ENCODE data around the gene MLNR.

DNA sequence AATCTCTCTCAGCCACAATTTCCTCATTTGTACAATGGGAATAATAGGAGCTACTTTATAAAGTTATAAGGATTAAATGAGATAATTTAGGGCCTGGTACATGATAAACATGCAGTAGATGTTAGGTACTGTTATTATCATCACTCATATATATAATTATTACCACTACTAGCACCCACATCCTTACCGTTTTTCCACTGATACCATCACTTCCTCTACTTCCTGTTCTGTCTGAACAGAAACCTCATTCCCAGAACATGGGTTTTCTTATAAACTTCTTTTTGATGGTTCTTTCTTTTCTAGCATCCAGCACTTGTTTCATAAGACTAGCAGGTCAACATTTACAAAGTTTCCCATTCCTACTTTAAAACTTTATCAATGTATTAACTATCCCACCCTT lies 33.9 kb downstream of the MLNR start:
- TF ChIP-seq, protein P1, sequence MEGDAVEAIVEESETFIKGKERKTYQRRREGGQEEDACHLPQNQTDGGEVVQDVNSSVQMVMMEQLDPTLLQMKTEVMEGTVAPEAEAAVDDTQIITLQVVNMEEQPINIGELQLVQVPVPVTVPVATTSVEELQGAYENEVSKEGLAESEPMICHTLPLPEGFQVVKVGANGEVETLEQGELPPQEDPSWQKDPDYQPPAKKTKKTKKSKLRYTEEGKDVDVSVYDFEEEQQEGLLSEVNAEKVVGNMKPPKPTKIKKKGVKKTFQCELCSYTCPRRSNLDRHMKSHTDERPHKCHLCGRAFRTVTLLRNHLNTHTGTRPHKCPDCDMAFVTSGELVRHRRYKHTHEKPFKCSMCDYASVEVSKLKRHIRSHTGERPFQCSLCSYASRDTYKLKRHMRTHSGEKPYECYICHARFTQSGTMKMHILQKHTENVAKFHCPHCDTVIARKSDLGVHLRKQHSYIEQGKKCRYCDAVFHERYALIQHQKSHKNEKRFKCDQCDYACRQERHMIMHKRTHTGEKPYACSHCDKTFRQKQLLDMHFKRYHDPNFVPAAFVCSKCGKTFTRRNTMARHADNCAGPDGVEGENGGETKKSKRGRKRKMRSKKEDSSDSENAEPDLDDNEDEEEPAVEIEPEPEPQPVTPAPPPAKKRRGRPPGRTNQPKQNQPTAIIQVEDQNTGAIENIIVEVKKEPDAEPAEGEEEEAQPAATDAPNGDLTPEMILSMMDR (IDR thresholded peaks at IDR 0.05; ENCODE audit: low read depth, low read length, missing input control) = no peak
- TF ChIP-seq EGR1 (IDR thresholded peaks at IDR 0.05; ENCODE audit: low read depth in 2 of 2) (no peak), JUND (IDR thresholded peaks at IDR 0.05) (no peak), TAF1 (conservative IDR thresholded peaks at IDR 0.05) (no peak), YY1 (IDR thresholded peaks at IDR 0.05) (no peak), FOXA1 (IDR thresholded peaks at IDR 0.05) (no peak), RAD21 (IDR thresholded peaks at IDR 0.05) (no peak), SP1 (IDR thresholded peaks at IDR 0.05) (no peak), GABPA (IDR thresholded peaks at IDR 0.05 in 1 of 2, conservative IDR thresholded peaks at IDR 0.05 in 1 of 2) (no peak), RXRA (IDR thresholded peaks at IDR 0.05) (no peak)
- TF ChIP-seq, protein P2, sequence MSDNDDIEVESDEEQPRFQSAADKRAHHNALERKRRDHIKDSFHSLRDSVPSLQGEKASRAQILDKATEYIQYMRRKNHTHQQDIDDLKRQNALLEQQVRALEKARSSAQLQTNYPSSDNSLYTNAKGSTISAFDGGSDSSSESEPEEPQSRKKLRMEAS (IDR thresholded peaks at IDR 0.05) = no peak
- TF ChIP-seq, protein P3, sequence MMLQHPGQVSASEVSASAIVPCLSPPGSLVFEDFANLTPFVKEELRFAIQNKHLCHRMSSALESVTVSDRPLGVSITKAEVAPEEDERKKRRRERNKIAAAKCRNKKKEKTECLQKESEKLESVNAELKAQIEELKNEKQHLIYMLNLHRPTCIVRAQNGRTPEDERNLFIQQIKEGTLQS (IDR thresholded peaks at IDR 0.05) = no peak
- TF ChIP-seq, protein P4, sequence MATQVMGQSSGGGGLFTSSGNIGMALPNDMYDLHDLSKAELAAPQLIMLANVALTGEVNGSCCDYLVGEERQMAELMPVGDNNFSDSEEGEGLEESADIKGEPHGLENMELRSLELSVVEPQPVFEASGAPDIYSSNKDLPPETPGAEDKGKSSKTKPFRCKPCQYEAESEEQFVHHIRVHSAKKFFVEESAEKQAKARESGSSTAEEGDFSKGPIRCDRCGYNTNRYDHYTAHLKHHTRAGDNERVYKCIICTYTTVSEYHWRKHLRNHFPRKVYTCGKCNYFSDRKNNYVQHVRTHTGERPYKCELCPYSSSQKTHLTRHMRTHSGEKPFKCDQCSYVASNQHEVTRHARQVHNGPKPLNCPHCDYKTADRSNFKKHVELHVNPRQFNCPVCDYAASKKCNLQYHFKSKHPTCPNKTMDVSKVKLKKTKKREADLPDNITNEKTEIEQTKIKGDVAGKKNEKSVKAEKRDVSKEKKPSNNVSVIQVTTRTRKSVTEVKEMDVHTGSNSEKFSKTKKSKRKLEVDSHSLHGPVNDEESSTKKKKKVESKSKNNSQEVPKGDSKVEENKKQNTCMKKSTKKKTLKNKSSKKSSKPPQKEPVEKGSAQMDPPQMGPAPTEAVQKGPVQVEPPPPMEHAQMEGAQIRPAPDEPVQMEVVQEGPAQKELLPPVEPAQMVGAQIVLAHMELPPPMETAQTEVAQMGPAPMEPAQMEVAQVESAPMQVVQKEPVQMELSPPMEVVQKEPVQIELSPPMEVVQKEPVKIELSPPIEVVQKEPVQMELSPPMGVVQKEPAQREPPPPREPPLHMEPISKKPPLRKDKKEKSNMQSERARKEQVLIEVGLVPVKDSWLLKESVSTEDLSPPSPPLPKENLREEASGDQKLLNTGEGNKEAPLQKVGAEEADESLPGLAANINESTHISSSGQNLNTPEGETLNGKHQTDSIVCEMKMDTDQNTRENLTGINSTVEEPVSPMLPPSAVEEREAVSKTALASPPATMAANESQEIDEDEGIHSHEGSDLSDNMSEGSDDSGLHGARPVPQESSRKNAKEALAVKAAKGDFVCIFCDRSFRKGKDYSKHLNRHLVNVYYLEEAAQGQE (IDR thresholded peaks at IDR 0.05) = no peak

All from liver (tissue), 3 donors.